Smooth muscle cell (in vitro differentiated cells): ENCODE measurements around the gene VAMP7. TPM values are rescaled to one million over a fixed set of nuclear protein-coding genes. Genes with fewer than 3 reads are reported as not detected.
"Not testable (repeated sequence)": the region's sequence is repeated elsewhere in the genome, so short reads cannot be mapped to it uniquely, and the experiment has no call there.

ENCODE experiments used
- DNase-seq: peaks from one replicate; lab custom pipeline; 2025; ENCODE audit not compliant: unreplicated experiment; lab: John Stamatoyannopoulos, UW
- H2AFZ ChIP-seq: fragments of 200-600 bp; sonication (generic); 2 replicates; pipeline ENCODE4 v1.6.0; 2016; ENCODE audit warnings: antibody characterized with exemption, low read depth, mild to moderate bottlenecking
- H3F3A ChIP-seq: fragments of 200-600 bp; sonication (generic); 2 replicates; pipeline ENCODE4 v1.6.0; 2017; ENCODE audit warnings: antibody characterized with exemption, low read depth
- H3K27ac ChIP-seq: fragments of 200-600 bp; sonication (generic); 2 replicates; pipeline ENCODE4 v1.5.1; 2016; ENCODE audit warnings: low read depth, mild to moderate bottlenecking
- H3K27me3 ChIP-seq: fragments of 200-600 bp; sonication (generic); 2 replicates; pipeline ENCODE4 v1.6.1; 2016; ENCODE audit warnings: low read depth, mild to moderate bottlenecking
- H3K36me3 ChIP-seq: fragments of 200-600 bp; sonication (generic); 2 replicates; pipeline ENCODE4 v1.5.1; 2016; ENCODE audit warnings: low read depth
- H3K4me1 ChIP-seq: fragments of 200-600 bp; sonication (generic); 2 replicates; pipeline ENCODE4 v1.5.1; 2016; ENCODE audit warnings: low read depth
- H3K4me2 ChIP-seq: fragments of 200-600 bp; sonication (generic); 2 replicates; pipeline ENCODE4 v1.6.0; 2016; ENCODE audit warnings: mild to moderate bottlenecking
- H3K4me3 ChIP-seq: fragments of 200-600 bp; sonication (generic); 2 replicates; pipeline ENCODE4 v1.5.1; 2016; ENCODE audit warnings: mild to moderate bottlenecking
- H3K79me2 ChIP-seq: fragments of 200-600 bp; sonication (generic); 2 replicates; pipeline ENCODE4 v1.6.0; 2016; ENCODE audit warnings: low read depth, mild to moderate bottlenecking
- H3K9ac ChIP-seq: fragments of 200-600 bp; sonication (generic); 2 replicates; pipeline ENCODE4 v1.6.0; 2016; ENCODE audit warnings: low read depth
- H3K9me3 ChIP-seq: fragments of 200-600 bp; sonication (generic); replicated peaks from 2 replicates; pipeline ENCODE4 v1.5.1; 2016; ENCODE audit warnings: low read depth
- H4K20me1 ChIP-seq: fragments of 200-600 bp; sonication (generic); 2 replicates; pipeline ENCODE4 v1.6.0; 2016; ENCODE audit warnings: low read depth
- WGBS: methylation state at CpG from one replicate; pipeline ENCODE4 v1.1.7; 2016; ENCODE audit warnings: low lambda C conversion rate; 5-methylcytosine and 5-hydroxymethylcytosine counted together
- polyA plus RNA-seq: library from polyadenylated mRNA; unstranded; fragments of >200 nt; fragmentation: Nextera tagmentation; extraction: Ambion mirVana; gene quantifications from 2 replicates; pipeline ENCODE4 v1.2.1, GENCODE V29; 2016
- small RNA-seq: library from RNA; depleted of rRNA; stranded (forward); fragments of <200 nt; gene quantifications from one replicate; pipeline ENCODE3, GENCODE V24; 2014
- total RNA-seq: library from RNA; depleted of rRNA; stranded (reverse); fragments of >200 nt; gene quantifications from 2 replicates; pipeline ENCODE4 v1.2.3, GENCODE V29; 2014
- TF ChIP-seq, protein P1 (sequence below): fragments of 200-600 bp; sonication (generic); IDR thresholded peaks from 2 replicates; pipeline ENCODE4 v1.5.1; 2017; ENCODE audit warnings: borderline replicate concordance, mild to moderate bottlenecking, antibody characterized with exemption; ENCODE audit not compliant: insufficient read depth, poor library complexity, severe bottlenecking

VAMP7 gene
- total and polyA plus RNA-seq, 2 experiments from 2014 or later = 33.8 to 53.8 TPM

DNA sequence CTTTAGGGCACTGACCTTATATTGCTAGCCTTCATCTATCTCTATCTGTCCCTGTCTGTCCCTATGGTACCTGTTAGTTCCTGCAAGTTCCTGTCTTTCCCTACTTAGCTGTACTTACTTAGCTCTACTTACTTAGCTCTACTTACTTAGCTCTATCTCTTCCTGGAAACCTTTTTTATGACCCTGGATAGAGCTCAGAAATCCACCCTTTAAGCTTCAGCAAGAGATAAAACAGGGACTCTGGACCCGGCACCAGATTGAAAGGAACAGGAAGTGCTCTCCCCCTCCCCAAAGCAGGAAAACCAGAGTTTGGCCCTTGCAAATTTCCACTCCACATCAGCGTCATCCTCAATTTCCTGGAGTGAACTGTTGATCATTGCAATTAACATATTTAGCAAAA is 104.1 kb downstream of the VAMP7 start:
- H3K9ac ChIP-seq = no peak overlapping the region
- TF ChIP-seq, protein P1, sequence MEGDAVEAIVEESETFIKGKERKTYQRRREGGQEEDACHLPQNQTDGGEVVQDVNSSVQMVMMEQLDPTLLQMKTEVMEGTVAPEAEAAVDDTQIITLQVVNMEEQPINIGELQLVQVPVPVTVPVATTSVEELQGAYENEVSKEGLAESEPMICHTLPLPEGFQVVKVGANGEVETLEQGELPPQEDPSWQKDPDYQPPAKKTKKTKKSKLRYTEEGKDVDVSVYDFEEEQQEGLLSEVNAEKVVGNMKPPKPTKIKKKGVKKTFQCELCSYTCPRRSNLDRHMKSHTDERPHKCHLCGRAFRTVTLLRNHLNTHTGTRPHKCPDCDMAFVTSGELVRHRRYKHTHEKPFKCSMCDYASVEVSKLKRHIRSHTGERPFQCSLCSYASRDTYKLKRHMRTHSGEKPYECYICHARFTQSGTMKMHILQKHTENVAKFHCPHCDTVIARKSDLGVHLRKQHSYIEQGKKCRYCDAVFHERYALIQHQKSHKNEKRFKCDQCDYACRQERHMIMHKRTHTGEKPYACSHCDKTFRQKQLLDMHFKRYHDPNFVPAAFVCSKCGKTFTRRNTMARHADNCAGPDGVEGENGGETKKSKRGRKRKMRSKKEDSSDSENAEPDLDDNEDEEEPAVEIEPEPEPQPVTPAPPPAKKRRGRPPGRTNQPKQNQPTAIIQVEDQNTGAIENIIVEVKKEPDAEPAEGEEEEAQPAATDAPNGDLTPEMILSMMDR = no peak
- H3K4me3 ChIP-seq = no peak overlapping the region
- no peaks in the 10 kb centered on the region for H3K36me3 ChIP-seq
- H3K27me3 ChIP-seq = no peaks in the 10 kb centered on the region
- H3K4me1 ChIP-seq = no peaks in the 10 kb centered on the region
- no peaks in the 10 kb centered on the region for H3K79me2 ChIP-seq
- no peaks in the 10 kb centered on the region for H3F3A ChIP-seq
- no peak for DNase-seq
- H2AFZ ChIP-seq = no peak overlapping the region
- peaks cover 4% of the 10 kb centered on the region for H3K9me3 ChIP-seq
- 62% methylated on average over 2 of the region's 2 CpGs for WGBS
- no peak overlapping the region for H3K27ac ChIP-seq
- no peak overlapping the region for H3K4me2 ChIP-seq
- no peaks in the 10 kb centered on the region for H4K20me1 ChIP-seq

DNA sequence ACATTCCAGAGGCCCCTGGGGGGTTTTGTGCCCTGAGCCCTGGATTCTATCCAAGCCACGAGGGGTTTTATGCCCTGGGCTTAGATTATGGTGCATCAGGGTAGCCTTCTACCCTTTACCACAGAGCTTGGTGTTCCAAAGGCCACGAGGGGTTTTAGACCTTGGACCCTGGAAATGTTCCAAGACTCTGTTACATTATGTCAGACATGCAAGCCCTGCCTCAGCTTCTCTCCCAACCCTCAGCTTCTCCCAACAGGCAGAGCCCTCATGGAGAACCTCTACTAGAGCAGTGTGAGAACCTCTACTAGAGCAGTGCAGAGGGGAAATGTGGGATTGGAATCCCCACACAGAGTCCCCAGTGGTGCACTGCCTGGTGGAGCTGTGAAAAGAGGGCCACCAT is 105.8 kb downstream of the VAMP7 start:
- H3K36me3 ChIP-seq, H3F3A ChIP-seq, DNase-seq: not testable (repeated sequence)

DNA sequence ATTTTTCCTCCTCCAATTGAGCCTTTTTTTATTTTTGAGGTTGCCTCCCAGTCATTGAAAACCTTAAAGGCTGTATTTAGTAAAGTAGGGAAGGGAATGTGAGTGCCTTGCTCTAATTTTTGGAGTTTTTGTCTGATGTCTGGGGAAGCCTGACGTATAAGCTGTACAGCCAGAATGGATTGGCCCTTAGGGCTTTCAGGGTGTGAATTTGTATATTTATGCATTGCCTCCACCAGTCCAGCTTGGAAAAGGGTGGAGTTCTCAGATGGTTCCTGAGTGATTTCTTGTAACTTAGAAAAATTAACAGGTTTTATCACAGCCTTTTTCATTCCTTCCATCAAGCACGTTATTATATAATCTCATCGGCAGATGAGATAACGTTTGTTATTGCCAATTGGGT is 107.7 kb downstream of the VAMP7 start:
- no peak for DNase-seq
- Histone ChIP-seq H3K9ac (no peak overlapping the region), H3K79me2 (no peaks in the 10 kb centered on the region), H3F3A (no peaks in the 10 kb centered on the region), H3K36me3 (no peaks in the 10 kb centered on the region), H3K4me3 (no peak overlapping the region), H2AFZ (no peak overlapping the region), H3K4me1 (no peaks in the 10 kb centered on the region), H3K27me3 (no peaks in the 10 kb centered on the region), H3K9me3 (peaks cover under 1% of the 10 kb centered on the region), H4K20me1 (no peaks in the 10 kb centered on the region), H3K27ac (no peak overlapping the region), H3K4me2 (no peak overlapping the region)
- 61% methylated on average over 4 of the region's 4 CpGs for WGBS
- TF ChIP-seq, protein P1 = no peak

More for the DNA sequence above, 105.8 kb downstream of the VAMP7 start:
- H3K79me2 ChIP-seq, H3K27ac ChIP-seq, H3K4me3 ChIP-seq, H3K9ac ChIP-seq, H4K20me1 ChIP-seq, H3K4me2 ChIP-seq, H3K27me3 ChIP-seq, H2AFZ ChIP-seq, H3K4me1 ChIP-seq, H3K9me3 ChIP-seq: not testable (repeated sequence)
- WGBS = 32% methylated on average over 2 of the region's 2 CpGs

Small RNA genes within 50 kb of the gene (small RNA-seq; reads per million reads assigned to genes)
- not detected for gene DPH3P2

Other genes with a start within 250 kb of the VAMP7 start
- gene IL9R, start 116.4 kb downstream of the VAMP7 start, total RNA-seq = 0.09 and 0.13 TPM in 2 replicates
- 0.37 TPM in 1 of 2 replicates, not detected in the other for gene IL9R, start 116.4 kb downstream of the VAMP7 start, polyA plus RNA-seq